LHCN-M2 (cell line): Measurements from ENCODE around the gene POLDIP2. TPM values are rescaled to one million over a fixed set of nuclear protein-coding genes. Genes with fewer than 3 reads are reported as not detected.

Experiments
- DNase-seq: peaks from one replicate; pipeline ENCODE4 v3.0.0-alpha.2; 2012; ENCODE audit warnings: low read depth
- total RNA-seq: library from RNA; depleted of rRNA; stranded (reverse); fragments of >200 nt; gene quantifications from 2 replicates; pipeline ENCODE4 v1.2.3, GENCODE V29; 2014

POLDIP2 gene
- total RNA-seq, 1 experiment from 2014 or later = 121 TPM

GRCh38 chr17:28338056-28338768 lies 19.1 kb downstream of the POLDIP2 start:
- DNase-seq = no peak

- DNase-seq = peak; percentile 74
Measured at GRCh38 chr17:28335959-28336871, 21.1 kb downstream of the POLDIP2 start.

- DNase-seq = peak; percentile 100
Measured at GRCh38 chr17:28335201-28335958, 21.9 kb downstream of the POLDIP2 start, which contains the start of the genes IFT20 and TNFAIP1. Gene IFT20 (minus strand): TSS chr17:28335472. CDS start chr17:28331985, 3,487 bp downstream. Gene TNFAIP1 (plus strand): TSS chr17:28335761. CDS start chr17:28339522, 3,761 bp downstream.

GRCh38 chr17:28334666-28335200 lies 22.6 kb downstream of the POLDIP2 start:
- DNase-seq = no peak

- no peak for DNase-seq
Measured at GRCh38 chr17:28334171-28334570, 23.2 kb downstream of the POLDIP2 start.

- no peak for DNase-seq
Measured at GRCh38 chr17:28333083-28333746, 24.1 kb downstream of the POLDIP2 start.

GRCh38 chr17:28331891-28332420 lies 25.4 kb downstream of the POLDIP2 start:
- DNase-seq = no peak

GRCh38 chr17:28330671-28331070 lies 26.7 kb downstream of the POLDIP2 start:
- DNase-seq = no peak

- DNase-seq = peak; percentile 40
Measured at GRCh38 chr17:28328325-28328724, 29.0 kb downstream of the POLDIP2 start.

- DNase-seq = peak; percentile 22
Measured at GRCh38 chr17:28327709-28328108, 29.6 kb downstream of the POLDIP2 start.

- no peak for DNase-seq
Measured at GRCh38 chr17:28327031-28327607, 30.2 kb downstream of the POLDIP2 start.

GRCh38 chr17:28326114-28326513 lies 31.2 kb downstream of the POLDIP2 start:
- no peak for DNase-seq

- no peak for DNase-seq
Measured at GRCh38 chr17:28325211-28325610, 32.1 kb downstream of the POLDIP2 start.

- no peak for DNase-seq
Measured at GRCh38 chr17:28324781-28325180, 32.5 kb downstream of the POLDIP2 start.

- DNase-seq = no peak
Measured at GRCh38 chr17:28324267-28324745, 33.0 kb downstream of the POLDIP2 start.

- no peak for DNase-seq
Measured at GRCh38 chr17:28320215-28321061, 36.9 kb downstream of the POLDIP2 start.

GRCh38 chr17:28319598-28319935 lies 37.8 kb downstream of the POLDIP2 start:
- DNase-seq = no peak

- peak; percentile 96 for DNase-seq
Measured at GRCh38 chr17:28318759-28319597, 38.3 kb downstream of the POLDIP2 start, which contains the start of gene TMEM97. Gene TMEM97 (plus strand): TSS chr17:28319200. CDS start chr17:28319240, 40 bp downstream.
